IMR-90 (cell line): ENCODE data around the gene FOXD3. TPM values are rescaled to one million over a fixed set of nuclear protein-coding genes. Genes with fewer than 3 reads are reported as not detected.

Experiments used
- ATAC-seq: fragments of 200-7000 bp; cut with Tn5 transposase; 2 replicates; pipeline ENCODE4 v1.9.1; 2020; ENCODE audit warnings: low read depth, mild to moderate bottlenecking, moderate library complexity
- BruUV-seq: library from RNA; stranded (reverse); fragments of 400-500 nt; replicated peaks from 2 replicates; lab custom pipeline; 2021; lab: Mats Ljungman, UMichigan
- CTCF ChIA-PET: fragments of 300-600 bp; formaldehyde crosslinking; extraction: SDS; loops from one replicate; lab custom pipeline; 2021; ENCODE audit warnings: antibody characterized with exemption; lab: Yijun Ruan, JAX
- POLR2A ChIA-PET: fragments of 300-600 bp; sonication (Branson Sonifier 250); formaldehyde crosslinking; loops from one replicate; lab custom pipeline; 2022; ENCODE audit warnings: antibody characterized with exemption; ENCODE audit not compliant: unreplicated experiment; lab: Charles Lee
- DNase-seq: peaks from one replicate; pipeline ENCODE4 v3.0.0; 2013
- H2AFZ ChIP-seq: replicated peaks from 2 replicates; pipeline ENCODE3; 2013; ENCODE audit warnings: low read length, mild to moderate bottlenecking; ENCODE audit not compliant: poor library complexity
- H2AK5ac ChIP-seq: 2 replicates; pipeline ENCODE4 v1.6.1; 2013; ENCODE audit warnings: low read depth, low read length, inconsistent platforms
- H2AK9ac ChIP-seq: replicated peaks from 2 replicates; pipeline ENCODE3; 2013; ENCODE audit warnings: mild to moderate bottlenecking, low read depth, low read length, moderate library complexity; ENCODE audit not compliant: poor library complexity
- H2BK120ac ChIP-seq: 2 replicates; pipeline ENCODE4 v1.6.1; 2013; ENCODE audit warnings: low read depth, low read length, inconsistent platforms
- H2BK15ac ChIP-seq: 3 replicates; pipeline ENCODE4 v1.6.1; 2013; ENCODE audit warnings: low read depth, low read length, inconsistent platforms
- H2BK20ac ChIP-seq: 2 replicates; pipeline ENCODE4 v1.6.1; 2013; ENCODE audit warnings: low read depth, mild to moderate bottlenecking, inconsistent platforms, low read length, moderate library complexity
- H2BK5ac ChIP-seq: 2 replicates; pipeline ENCODE4 v1.6.1; 2013; ENCODE audit warnings: mild to moderate bottlenecking, low read depth, low read length, inconsistent platforms; ENCODE audit not compliant: poor library complexity, severe bottlenecking
- H3K14ac ChIP-seq: replicated peaks from 2 replicates; pipeline ENCODE4 v1.6.1; 2013; ENCODE audit warnings: low read depth, low read length, inconsistent platforms
- H3K18ac ChIP-seq: 2 replicates; pipeline ENCODE4 v1.6.1; 2013; ENCODE audit warnings: low read depth, low read length, control low read depth
- H3K23ac ChIP-seq: 2 replicates; pipeline ENCODE4 v1.6.1; 2013; ENCODE audit warnings: low read depth, low read length, inconsistent platforms
- H3K27ac ChIP-seq: 2 replicates; pipeline ENCODE4 v1.5.1; 2013; ENCODE audit warnings: mild to moderate bottlenecking, control low read depth, low read length; ENCODE audit not compliant: insufficient read depth
- H3K27me3 ChIP-seq: 2 replicates; pipeline ENCODE4 v1.6.1; 2013; ENCODE audit warnings: low read length; ENCODE audit not compliant: control insufficient read depth, insufficient read depth
- H3K36me3 ChIP-seq: 2 replicates; pipeline ENCODE4 v1.6.1; 2013; ENCODE audit warnings: low read length, mixed read lengths; ENCODE audit not compliant: control insufficient read depth, insufficient read depth
- H3K4ac ChIP-seq: 2 replicates; pipeline ENCODE4 v1.6.1; 2013; ENCODE audit warnings: low read depth, low read length, inconsistent platforms
- H3K4me1 ChIP-seq: 2 replicates; pipeline ENCODE4 v1.6.1; 2013; ENCODE audit warnings: low read length, mixed read lengths; ENCODE audit not compliant: control insufficient read depth, insufficient read depth
- H3K4me2 ChIP-seq: 2 replicates; pipeline ENCODE4 v1.6.1; 2013; ENCODE audit warnings: low read depth, mild to moderate bottlenecking, control low read depth, low read length, moderate library complexity
- H3K4me3 ChIP-seq: 2 replicates; pipeline ENCODE4 v1.5.1; 2013; ENCODE audit warnings: low read depth, mild to moderate bottlenecking, control low read depth, low read length, moderate library complexity; ENCODE audit not compliant: insufficient read depth
- H3K56ac ChIP-seq: 2 replicates; pipeline ENCODE4 v1.6.1; 2013; ENCODE audit warnings: low read length, inconsistent platforms; ENCODE audit not compliant: insufficient read depth; ENCODE audit errors: extremely low read depth
- H3K79me1 ChIP-seq, 2 experiments: 2 replicates each; pipeline ENCODE4 v1.6.1; 2013; ENCODE audit warnings: low read length in 2 of 2, inconsistent platforms in 1 of 2, low read depth in 1 of 2
- H3K9ac ChIP-seq: 2 replicates; pipeline ENCODE4 v1.6.1; 2013; ENCODE audit warnings: low read depth, low read length, control low read depth
- H3K9me1 ChIP-seq: 2 replicates; pipeline ENCODE4 v1.6.1; 2013; ENCODE audit warnings: low read length, inconsistent platforms; ENCODE audit not compliant: insufficient read depth
- H3K9me3 ChIP-seq: 2 replicates; pipeline ENCODE4 v1.6.1; 2013; ENCODE audit warnings: low read length; ENCODE audit not compliant: control insufficient read depth, insufficient read depth
- H4K20me1 ChIP-seq: 2 replicates; pipeline ENCODE4 v1.6.1; 2013; ENCODE audit warnings: low read length, inconsistent platforms; ENCODE audit not compliant: insufficient read depth
- H4K5ac ChIP-seq: 2 replicates; pipeline ENCODE4 v1.6.1; 2013; ENCODE audit warnings: mild to moderate bottlenecking, low read depth, low read length, control low read depth
- H4K8ac ChIP-seq, 2 experiments: 2 replicates each; pipeline ENCODE4 v1.6.1; 2013; ENCODE audit warnings: low read depth in 2 of 2, low read length in 2 of 2, control low read depth in 1 of 2, inconsistent platforms in 1 of 2
- H4K91ac ChIP-seq: 2 replicates; pipeline ENCODE4 v1.6.1; 2013; ENCODE audit warnings: low read depth, low read length, inconsistent platforms; ENCODE audit not compliant: insufficient read depth
- BHLHE40 ChIP-seq: fragments of 150-350 bp; IDR thresholded peaks from 2 replicates; pipeline ENCODE4 v1.6.1; 2016; ENCODE audit warnings: mild to moderate bottlenecking, low read depth, low read length
- CEBPB ChIP-seq: IDR thresholded peaks from 2 replicates; pipeline ENCODE4 v1.6.1; 2012; ENCODE audit warnings: low read depth, low read length, improper control_type of control experiment
- CHD1 ChIP-seq: IDR thresholded peaks from 2 replicates; pipeline ENCODE4 v1.6.1; 2012; ENCODE audit warnings: low read depth, low read length, improper control_type of control experiment
- CTCF ChIP-seq: conservative IDR thresholded peaks from 2 replicates; pipeline ENCODE4 v1.5.1; 2012; ENCODE audit warnings: mild to moderate bottlenecking, low read depth, low read length, improper control_type of control experiment
- ELK1 ChIP-seq: fragments of 150-350 bp; IDR thresholded peaks from 2 replicates; pipeline ENCODE4 v1.6.1; 2016; ENCODE audit warnings: low read depth, mild to moderate bottlenecking, low read length, moderate library complexity, borderline replicate concordance
- FOS ChIP-seq: fragments of 150-350 bp; IDR thresholded peaks from 2 replicates; pipeline ENCODE4 v1.6.1; 2016; ENCODE audit warnings: low read depth, low read length
- MAFK ChIP-seq: IDR thresholded peaks from 2 replicates; pipeline ENCODE4 v1.6.1; 2012; ENCODE audit warnings: low read depth, low read length, improper control_type of control experiment
- MAZ ChIP-seq: IDR thresholded peaks from 2 replicates; pipeline ENCODE4 v1.6.1; 2012; ENCODE audit warnings: low read depth, mild to moderate bottlenecking, low read length, improper control_type of control experiment, moderate library complexity, borderline replicate concordance
- MXI1 ChIP-seq: IDR thresholded peaks from 2 replicates; pipeline ENCODE4 v1.6.1; 2012; ENCODE audit warnings: low read depth, mild to moderate bottlenecking, low read length, moderate library complexity, borderline replicate concordance
- NFE2L2 ChIP-seq: fragments of 150-350 bp; IDR thresholded peaks from 2 replicates; pipeline ENCODE4 v1.6.1; 2016; ENCODE audit warnings: low read depth, mild to moderate bottlenecking, low read length
- POLR2A ChIP-seq: IDR thresholded peaks from 2 replicates; pipeline ENCODE4 v1.6.1; 2012; ENCODE audit warnings: mild to moderate bottlenecking, low read depth, low read length
- RAD21 ChIP-seq: IDR thresholded peaks from 2 replicates; pipeline ENCODE4 v1.6.1; 2012; ENCODE audit warnings: low read length, improper control_type of control experiment
- RCOR1 ChIP-seq: IDR thresholded peaks from 2 replicates; pipeline ENCODE4 v1.6.1; 2012; ENCODE audit warnings: mild to moderate bottlenecking, low read length, improper control_type of control experiment; ENCODE audit not compliant: insufficient replicate concordance
- RFX5 ChIP-seq: IDR thresholded peaks from 2 replicates; pipeline ENCODE4 v1.8.0; 2012; ENCODE audit warnings: low read depth, mild to moderate bottlenecking, low read length, moderate library complexity
- SMC3 ChIP-seq: fragments of 150-350 bp; IDR thresholded peaks from 2 replicates; pipeline ENCODE4 v1.6.1; 2016; ENCODE audit warnings: low read depth, mild to moderate bottlenecking, antibody characterized with exemption, low read length, moderate library complexity
- USF2 ChIP-seq: fragments of 150-350 bp; IDR thresholded peaks from 2 replicates; pipeline ENCODE4 v1.6.1; 2017; ENCODE audit warnings: mild to moderate bottlenecking, antibody characterized with exemption, low read length, low read depth
- WGBS, 2 experiments: methylation state at CpG; one replicate each; pipeline versions ENCODE4 v1.1.5 to v1.1.7; 2013; ENCODE audit warnings: missing lambda C conversion rate in 2 of 2; ENCODE audit not compliant: insufficient read length in 1 of 2; ENCODE audit errors: extremely low coverage in 2 of 2; 5-methylcytosine and 5-hydroxymethylcytosine counted together
- dilution Hi-C: fragments of 300-500 bp; cut with HindIII; formaldehyde crosslinking; loops from one replicate; pipeline ENCODE4 v1.14.3; 2018; ENCODE audit warnings: low sequenced_read_pairs; ENCODE audit not compliant: unreplicated experiment
- in situ Hi-C: fragments of 300-500 bp; cut with MboI; formaldehyde crosslinking; loops from 3 replicates; pipeline ENCODE4 v1.14.3; 2019; ENCODE audit warnings: low sequenced_read_pairs, inconsistent platforms, mixed read lengths
- intact Hi-C: fragments of 100-400 bp; cut with micrococcal nuclease; formaldehyde crosslinking; loops from 2 replicates; pipeline ENCODE4 v1.10.0; 2022
- polyA plus RNA-seq, 3 experiments: library from polyadenylated mRNA; depleted of rRNA; stranded (reverse); fragments of >200 nt; gene quantifications; 2 replicates each; pipeline ENCODE4 v1.2.3, GENCODE V29; 2012; ENCODE audit warnings: low replicate concordance in 1 of 3
- total RNA-seq: library from RNA; depleted of rRNA; stranded (reverse); fragments of >200 nt; gene quantifications from 2 replicates; pipeline ENCODE4 v1.2.3, GENCODE V29; 2012

Gene FOXD3
- total and polyA plus RNA-seq, 2 of the 4 experiments (the other 2 are of a cell fraction) = not detected

GRCh38 chr1:63363014-63363413 is 40.6 kb downstream of the FOXD3 start:
- H3K18ac ChIP-seq = no peak overlapping the region
- no peak overlapping the region for H4K91ac ChIP-seq
- H4K5ac ChIP-seq = no peak overlapping the region
- no peak overlapping the region for H2AK9ac ChIP-seq
- H3K9me3 ChIP-seq = no peaks in the 10 kb centered on the region
- H3K27me3 ChIP-seq = peaks cover 9% of the 10 kb centered on the region
- no peak overlapping the region for H4K8ac ChIP-seq
- H3K4me2 ChIP-seq = no peak overlapping the region
- dilution Hi-C loops = no loop called here
- intact Hi-C loops = no loop called here
- no peaks in the 10 kb centered on the region for H3K36me3 ChIP-seq
- 0 out of 2 replicates have a peak, but pooled peaks cover 5% of the 10 kb centered on the region for H3K9me1 ChIP-seq
- in situ Hi-C loops = no loop called here
- H2BK20ac ChIP-seq = no peak overlapping the region
- no peak overlapping the region for H3K14ac ChIP-seq
- H3K4ac ChIP-seq = no peak overlapping the region
- H3K79me1 ChIP-seq = peaks cover 0 to 4% of the 10 kb centered on the region in 2 experiments; a peak in 1 of 4 replicates
- no peak overlapping the region for H3K23ac ChIP-seq
- H3K56ac ChIP-seq = no peak overlapping the region
- ChIA-PET CTCF (no interaction called here), POLR2A (no interaction called here)
- H2BK120ac ChIP-seq = no peak overlapping the region
- no TSS peak for BruUV-seq
- H3K27ac ChIP-seq = no peak overlapping the region
- no peak overlapping the region for H2BK15ac ChIP-seq
- H3K9ac ChIP-seq = no peak overlapping the region
- 90% methylated on average over 2 of the region's 5 CpGs; no CpG with 5 or more reads in 1 of the 2 experiments for WGBS, 2 experiments
- H4K20me1 ChIP-seq = no peaks in the 10 kb centered on the region
- H2AFZ ChIP-seq = no peak overlapping the region
- H3K4me3 ChIP-seq = no peak overlapping the region
- H2AK5ac ChIP-seq = no peak overlapping the region
- H3K4me1 ChIP-seq = no peaks in the 10 kb centered on the region
- DNase-seq (no peak), ATAC-seq (no peak)
- H2BK5ac ChIP-seq = no peak overlapping the region
- TF ChIP-seq MAFK = no peak
- no peak for TF ChIP-seq SMC3
- no peak for TF ChIP-seq BHLHE40
- TF ChIP-seq RCOR1 = no peak
- TF ChIP-seq CEBPB = no peak
- no peak for TF ChIP-seq POLR2A
- no peak for TF ChIP-seq ELK1
- no peak for TF ChIP-seq CTCF
- TF ChIP-seq RFX5 = no peak
- TF ChIP-seq CHD1 = no peak
- no peak for TF ChIP-seq MAZ
- no peak for TF ChIP-seq USF2
- TF ChIP-seq MXI1 = no peak
- no peak for TF ChIP-seq FOS
- TF ChIP-seq NFE2L2 = no peak
- TF ChIP-seq RAD21 = no peak
